Left forelimb (tissue), 1 donor: ENCODE data around the gene FRRS1L.
"Not testable (repeated sequence)": the region's sequence is repeated elsewhere in the genome, so short reads cannot be mapped to it uniquely, and the experiment has no call there.

ENCODE experiments used
- DNase-seq: peaks from one replicate; pipeline ENCODE4 v3.0.0-alpha.2; 2018; ENCODE audit warnings: low spot score

Gene FRRS1L

DNA sequence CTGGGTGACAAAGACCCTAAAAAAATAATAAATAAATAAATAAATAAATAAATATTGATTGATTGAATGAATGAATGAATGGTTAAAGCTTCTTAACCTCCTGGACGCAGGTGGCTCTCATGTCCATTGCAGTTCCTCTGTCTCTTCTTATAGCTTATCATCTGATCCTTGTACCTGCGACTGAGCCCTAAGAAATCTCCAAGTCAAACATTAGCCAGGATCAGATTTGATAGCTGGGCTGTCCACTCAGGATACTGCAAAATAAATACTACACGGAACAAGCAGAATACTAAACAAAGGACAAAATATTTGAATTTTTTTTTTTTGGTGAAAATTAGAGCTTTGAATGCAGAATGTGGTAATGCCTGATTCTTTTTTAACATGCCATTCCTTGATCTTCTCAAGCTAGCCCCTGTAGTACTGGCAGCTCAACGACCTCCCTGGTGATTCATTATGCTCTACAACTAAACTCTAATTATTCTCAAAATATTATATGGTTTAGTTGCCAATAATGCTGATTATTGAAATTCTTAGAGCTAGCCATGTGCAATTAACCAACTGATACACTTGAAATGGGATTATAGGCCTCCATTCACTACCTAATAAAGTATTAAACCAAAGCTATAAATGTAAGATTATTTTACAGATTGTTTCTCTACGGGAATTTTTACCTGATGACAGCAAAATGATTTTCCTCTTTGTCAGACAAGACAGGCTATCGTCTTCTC, 37.4 kb downstream of the FRRS1L start:
- DNase-seq: no peak

DNA sequence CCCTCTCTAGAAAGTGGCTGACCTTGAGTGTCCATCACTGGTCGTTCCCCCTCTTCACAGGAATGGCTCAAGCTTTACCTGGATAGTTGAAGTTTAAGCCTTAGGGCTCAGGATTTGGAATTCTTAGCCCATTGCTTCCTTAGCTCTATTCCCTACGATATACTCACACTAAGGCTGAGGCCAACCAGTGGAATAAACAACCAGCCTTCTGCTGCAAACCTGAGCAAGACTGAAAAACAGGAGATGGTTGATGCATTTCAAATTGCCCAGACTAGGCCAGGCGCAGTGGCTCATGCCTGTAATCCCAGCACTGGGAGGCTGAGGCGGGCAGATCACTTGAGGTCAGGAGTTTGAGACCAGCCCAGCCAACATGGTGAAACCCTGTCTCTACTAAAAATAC, 40.4 kb downstream of the FRRS1L start:
- not testable (repeated sequence) for DNase-seq

DNA sequence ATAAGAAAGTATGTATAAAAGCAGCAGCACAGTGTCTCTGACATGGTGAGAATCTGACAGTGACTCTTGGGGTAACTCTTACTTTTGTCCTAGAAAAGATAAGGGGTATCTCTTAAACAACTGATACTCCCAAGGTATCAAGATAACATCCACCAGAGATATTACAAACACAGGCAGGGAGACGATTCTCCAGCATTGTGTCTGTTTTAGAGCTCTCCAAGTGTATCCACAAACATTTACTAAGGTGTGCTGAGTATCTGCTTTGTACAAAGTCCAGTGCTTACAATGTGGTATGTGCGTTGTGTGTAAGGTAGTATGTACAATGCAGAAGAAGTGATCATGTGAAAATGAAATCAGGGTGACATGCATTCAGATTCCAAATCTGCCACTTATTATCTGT, 42.9 kb downstream of the FRRS1L start:
- no peak for DNase-seq

DNA sequence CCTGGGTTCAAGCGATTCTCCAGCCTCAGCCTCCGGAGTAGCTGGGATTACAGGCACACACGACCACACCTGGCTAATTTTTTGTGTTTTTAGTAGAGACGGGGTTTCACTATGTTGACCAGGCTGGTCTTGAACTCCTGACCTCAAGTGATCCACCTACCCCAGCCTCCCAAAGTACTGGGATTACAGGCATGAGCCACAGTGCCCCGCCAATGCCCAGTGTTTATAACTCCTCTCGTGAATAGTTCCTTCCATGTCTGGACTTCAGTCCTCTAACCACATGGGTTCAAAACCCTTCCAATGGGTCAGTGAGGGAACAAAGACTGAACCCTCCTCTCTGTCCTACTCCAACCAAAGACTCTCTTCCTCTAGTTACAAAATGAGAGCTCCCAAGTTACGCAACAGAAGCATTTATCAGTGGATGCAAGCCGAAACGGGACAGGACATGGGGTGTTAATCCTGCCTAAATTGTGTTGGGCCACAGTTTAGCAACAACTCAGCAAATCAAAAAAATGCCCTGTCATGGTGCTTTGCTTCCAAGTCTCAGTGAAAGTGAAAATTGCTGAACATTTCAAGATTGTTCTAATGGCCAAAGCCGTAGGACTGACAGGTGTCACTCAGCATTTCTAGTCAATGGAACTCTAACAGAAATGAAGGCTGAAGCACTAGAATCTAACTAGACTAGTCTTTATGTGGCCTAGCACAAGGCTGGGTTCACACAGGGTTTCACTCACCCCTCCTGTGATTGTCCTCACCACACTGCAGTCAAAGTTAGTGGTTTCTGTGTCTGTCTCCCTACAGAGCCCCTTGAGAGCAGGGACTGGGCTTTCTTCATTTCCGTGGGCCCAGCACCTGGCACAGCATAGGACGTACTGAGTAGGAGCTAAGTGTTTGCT, 44.1 kb downstream of the FRRS1L start:
- no peak for DNase-seq

DNA sequence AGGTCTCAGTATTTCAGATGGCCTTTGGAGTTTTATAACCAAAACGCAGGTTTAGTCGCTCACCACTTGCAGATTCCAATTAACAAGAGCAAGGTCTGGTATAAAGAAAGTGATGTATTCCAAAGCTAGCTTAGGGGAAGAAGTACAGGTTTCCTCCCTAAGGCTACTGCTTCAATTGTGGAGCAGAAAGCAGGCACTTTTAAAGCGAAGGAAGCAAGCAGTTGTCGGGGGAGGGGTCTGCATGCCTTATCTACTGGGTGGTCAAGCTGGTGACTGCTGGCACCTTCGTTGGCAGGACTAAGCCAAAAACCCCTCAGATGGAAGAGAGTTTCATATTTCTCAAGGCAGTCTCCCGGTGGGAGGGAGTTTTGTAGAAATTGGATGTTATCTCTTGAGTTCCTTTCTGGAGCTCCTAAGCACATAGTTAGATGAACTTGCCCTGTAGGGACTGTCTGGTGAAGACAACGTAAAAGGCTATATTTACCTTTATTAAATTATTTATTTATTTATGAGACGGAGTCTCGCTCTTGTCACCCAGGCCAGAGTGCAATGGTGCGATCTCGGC, 45.7 kb downstream of the FRRS1L start:
- no peak for DNase-seq

DNA sequence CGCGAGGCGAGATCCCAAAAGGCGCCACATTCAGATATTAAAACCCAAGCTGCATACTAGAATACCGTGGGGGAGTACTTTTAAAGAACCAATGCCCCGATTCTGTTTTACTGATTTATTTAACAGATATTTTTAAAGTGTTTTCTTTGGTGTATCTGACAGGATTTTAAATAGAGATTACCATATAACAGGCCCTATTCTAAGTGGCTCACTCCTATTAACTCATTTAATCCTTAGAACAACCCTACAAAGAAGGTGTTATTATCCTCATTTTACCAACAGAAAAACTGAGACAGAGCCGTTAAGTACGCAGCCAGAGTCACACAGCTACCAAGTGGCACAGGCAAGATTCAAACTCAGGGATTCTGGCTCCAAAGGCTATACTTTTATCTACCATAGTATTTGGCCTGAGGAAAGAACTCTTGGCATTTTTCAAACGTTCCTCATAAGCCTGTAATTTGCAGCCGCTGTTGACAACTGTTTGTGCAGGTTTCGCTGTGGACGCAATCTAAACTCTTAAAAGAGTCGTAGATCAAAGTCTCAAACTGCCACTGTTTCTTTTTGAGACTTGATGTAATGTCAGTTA, 46.8 kb downstream of the FRRS1L start:
- DNase-seq: no peak

DNA sequence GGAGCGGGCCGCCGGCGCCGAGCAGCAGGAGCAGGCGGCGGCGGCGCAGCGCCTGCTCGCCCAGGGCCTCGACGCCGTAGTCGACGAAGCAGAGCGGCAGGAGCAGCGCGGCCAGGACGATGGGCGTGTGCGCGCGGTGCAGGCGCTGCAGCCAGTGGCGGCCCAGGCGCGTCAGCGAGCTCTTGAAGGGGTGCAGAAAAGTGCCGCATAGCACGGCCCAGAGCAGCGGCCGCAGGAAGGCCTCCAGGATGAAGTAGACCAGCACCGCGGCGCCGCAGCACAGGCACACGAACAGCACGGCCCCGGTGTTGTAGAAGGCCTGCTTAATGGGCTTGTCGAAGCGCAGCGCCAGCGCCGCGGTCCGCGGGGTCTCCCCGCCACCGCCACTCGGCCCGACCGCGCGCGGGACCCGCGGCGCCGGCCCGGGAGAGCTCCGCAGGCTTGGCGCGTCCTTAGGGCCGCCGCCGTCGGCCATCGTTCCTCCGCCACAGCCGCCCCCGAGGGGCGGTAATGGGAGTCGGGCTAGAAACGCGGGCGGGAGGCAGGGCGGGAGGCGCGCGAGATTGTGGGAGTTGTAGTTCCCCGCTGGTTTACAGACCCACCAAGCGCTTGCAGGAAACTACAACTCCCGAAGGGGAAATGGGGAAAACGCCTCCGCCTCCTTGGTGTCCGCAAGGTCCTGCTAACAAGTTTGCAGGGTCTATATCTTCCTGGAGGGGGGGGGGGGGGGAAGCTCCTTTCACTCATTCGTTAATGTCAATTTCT, 47.4 kb downstream of the FRRS1L start, which contains the start of gene TMEM245:
Gene TMEM245, minus strand, starts transcription at position 509 of the 765 bp plus-strand sequence. Its CDS starts 34 bp downstream, at position 475.
- DNase-seq: peak; percentile 96

DNA sequence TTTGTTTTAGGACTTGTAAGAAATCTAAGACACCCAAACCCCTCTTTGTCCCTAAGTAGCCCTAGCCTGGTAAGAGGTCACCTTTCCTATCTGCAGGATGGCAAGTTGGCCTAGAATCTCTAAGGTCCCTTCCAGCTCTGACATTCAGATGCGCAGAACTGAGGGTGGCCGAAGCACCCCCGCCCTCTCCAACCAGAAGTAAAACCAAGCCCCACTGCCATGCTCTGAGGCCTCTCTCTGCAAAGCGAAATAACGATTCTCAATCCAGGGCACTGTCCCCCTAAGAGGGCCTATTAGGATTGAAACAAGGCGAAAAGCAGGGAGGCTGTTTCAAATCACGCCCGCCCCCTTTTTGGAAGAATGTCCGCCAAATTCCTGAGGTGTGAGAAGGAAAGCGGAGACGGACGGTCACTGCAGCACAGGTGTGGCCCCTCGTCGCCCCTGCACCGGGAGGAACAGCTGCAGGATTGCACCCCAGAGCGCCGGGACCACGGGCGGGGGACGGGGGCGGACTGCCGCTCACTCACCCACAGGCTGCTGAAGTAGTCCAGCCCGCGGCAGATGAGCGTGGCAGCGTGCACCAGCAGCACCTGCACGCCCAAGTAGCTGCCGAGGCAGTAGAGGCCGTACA, 48.1 kb downstream of the FRRS1L start:
- no peak for DNase-seq

DNA sequence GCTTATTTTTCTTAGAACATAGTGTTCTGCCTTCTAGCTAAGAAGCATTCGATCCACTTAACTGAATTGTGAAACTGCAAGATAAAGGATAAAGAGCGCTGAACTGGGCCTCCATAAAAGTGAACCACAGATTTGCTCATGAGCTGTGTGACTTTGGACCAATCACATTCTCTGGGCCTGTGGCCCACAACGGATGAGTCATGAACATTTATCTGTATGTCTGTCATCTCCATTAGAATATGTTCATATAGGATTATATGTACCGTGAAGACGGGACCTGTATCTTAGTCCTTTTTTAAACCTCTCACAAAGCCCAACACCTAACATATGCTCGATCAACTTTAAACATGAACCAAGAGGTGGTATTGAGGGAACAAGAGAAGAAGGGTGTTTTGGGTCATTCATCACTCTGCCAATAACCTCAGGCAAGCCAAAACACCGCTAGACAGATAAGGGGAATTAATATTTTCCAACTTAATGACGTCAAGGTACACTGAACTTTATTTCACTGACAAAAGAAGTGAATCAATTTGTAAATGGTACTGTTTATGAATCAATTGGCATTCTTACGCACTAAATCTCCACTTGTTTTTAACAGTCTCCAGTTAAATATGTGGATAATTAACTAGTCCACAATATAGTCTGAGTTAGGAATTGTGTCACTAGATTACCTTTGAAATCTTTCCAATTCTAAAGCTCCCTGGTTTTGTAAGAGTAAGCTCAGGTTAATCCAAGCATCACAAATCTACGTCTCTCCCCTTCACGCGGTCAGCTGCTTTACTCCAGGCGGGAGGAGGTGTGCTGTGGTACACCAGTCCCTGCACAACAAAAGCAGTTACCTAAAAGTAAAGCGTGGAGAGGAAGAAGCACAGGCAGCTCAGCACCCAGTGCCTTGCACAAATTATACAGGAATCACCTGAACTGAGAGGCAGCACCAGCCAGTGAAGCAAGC, 48.9 kb downstream of the FRRS1L start:
- no peak for DNase-seq

DNA sequence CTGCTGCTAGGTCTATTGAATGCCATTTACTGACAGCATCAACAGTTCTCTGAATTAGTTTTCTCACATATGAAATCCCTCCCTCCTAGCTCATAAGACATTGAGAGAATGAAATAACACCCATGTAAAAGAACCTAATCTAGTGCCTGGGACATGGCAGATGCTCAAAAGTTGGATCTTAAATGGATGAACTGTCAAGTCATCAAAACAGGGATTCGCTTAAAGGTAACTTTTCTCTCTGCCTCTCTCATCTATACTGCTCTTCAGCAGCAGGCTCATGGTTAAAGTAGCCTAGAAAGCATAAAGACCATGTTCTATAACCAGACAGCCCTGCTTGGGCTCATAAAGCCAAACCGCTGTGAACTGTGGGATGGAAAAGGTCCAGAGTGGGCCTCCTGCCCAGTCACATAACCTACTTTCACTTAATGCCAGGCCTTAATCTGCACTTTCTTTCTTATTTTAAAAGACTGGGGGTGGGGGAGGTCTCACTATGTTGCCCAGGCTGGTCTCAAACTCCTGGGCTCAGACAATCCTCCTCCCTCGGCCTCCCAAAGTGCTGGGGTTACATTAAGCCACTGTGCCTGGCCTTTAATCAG, 51.0 kb downstream of the FRRS1L start:
- no peak for DNase-seq

DNA sequence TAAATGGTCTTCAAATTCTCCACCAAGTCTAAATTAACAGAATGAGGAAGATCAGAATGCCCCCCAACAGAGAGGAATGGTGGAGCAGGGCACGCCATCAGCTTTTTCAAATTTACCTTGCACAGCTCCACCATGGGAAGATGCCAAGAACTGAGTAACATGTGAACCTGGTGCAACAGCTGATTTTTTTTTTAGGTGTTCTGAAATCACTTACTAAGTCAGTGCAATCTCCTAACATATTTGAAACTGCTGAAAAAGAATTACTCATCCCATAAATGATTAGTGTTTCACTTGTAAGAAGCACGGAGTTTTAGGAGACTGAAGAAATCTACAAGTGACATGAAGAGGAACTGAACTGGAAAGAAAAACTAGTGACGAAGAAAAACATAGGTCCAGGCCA, 52.4 kb downstream of the FRRS1L start:
- no peak for DNase-seq

DNA sequence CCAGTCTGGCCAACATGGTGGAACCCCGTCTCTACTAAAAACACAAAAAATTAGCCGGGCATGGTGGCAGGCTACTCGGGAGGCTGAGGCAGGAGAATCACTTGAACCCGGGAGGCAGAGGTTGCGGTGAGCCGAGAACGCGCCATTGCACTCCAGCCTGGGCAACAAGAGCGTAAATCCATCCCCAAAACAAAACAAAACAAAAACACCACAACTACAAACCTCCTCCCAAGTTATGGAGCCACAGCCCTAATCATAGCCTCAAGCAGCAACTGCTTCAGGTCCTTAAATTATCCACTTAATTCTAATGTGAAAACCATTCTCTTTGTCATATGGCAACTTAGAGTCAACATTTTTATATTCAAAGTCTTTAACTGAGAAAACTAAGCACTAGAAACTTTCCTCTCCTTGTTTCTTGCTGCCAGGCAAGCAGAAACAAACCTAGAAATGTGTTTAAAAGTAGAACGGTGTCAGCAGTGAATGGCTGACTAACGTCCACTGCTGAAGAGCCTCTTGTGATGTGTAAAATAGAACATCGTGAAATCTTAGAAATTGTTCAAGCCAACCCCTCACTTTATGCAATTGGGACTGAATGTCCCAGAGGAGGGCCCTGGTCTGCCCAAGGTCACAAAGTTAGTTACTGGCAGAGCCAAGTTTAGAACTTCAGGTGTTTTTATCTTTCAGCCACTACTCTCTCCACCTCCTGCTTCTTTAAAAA, 53.0 kb downstream of the FRRS1L start:
- no peak for DNase-seq

DNA sequence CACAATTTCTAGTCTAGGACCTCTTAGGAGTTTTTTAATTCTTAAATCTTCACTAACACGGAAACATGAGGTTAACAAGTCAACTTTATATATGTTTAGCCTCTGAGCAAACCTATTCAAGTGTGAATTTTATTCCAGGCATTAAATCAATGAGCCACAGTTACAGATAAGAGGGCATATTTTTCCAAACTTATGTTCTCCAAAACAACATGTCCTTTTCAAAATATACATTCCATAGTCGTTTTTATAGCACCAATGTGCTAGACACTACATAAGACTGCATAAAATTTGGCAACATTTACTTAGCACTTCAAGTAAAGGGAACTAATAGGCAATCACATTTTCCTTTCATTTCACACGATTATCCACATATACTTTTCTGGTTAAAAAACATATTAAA, 53.8 kb downstream of the FRRS1L start:
- no peak for DNase-seq

DNA sequence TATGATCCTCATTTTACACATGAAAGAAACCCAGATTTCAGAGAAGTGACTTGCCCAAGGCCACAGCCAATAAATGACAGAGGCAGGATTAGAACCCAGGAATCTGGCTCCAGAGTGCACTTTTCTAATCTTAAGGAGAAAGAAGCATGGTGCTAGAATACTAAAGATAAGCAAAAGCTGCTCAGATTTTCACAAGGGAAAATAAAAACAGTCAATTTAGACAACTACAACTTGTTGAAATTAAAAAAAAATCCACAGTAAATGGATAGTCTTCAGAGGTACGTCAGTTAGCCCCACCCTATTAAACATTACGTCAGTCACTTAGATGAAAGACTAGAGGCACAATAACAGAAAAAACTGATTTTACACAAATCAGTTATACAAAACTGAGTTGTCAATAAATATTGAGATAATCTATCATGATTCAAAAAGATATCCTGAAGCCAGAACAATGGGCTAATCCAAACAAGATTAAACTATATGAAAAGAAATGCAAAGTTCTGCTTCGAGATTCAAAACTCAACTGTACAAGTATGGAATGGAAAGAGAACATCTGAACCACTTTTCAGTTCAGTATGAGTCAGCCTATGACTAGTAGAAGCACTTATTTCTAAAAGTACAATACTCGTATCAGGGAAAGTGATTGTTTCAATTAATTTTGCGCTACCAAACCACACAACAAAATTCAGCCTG, 56.6 kb downstream of the FRRS1L start:
- no peak for DNase-seq

DNA sequence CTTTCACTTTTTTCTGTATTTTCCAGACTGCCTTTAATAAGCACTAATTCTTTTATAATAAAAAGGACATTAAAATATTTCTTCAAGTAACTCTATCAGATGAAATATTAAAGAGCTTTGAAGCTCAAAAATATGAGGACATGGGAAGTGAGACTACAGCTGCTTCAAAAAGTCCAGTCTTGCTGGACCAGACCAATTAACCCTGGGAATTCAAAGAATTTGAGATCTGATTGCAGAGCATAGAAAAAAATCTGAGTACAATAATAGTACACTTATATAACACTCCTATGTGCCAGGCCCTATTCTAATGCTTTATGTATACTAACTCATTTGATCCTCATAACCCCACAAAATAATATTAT, 57.1 kb downstream of the FRRS1L start:
- no peak for DNase-seq

DNA sequence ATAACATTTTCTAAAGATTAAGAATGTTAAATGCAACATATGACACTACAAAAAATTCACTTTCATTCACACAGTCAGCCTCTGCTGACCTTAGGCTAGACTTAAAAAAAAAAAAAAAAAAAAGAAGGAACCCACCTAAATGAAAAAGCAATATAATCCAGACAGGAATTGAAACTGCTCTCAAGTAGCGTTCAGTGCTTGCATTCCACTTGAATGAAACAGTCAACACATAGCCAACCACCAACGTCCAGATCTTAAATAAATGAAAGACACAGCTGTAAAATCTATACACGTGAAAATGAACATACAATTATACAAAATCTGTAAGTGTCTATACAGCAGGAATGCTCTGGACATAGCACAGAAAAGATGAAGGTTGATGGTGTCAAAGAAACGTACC, 58.7 kb downstream of the FRRS1L start:
- DNase-seq: no peak

DNA sequence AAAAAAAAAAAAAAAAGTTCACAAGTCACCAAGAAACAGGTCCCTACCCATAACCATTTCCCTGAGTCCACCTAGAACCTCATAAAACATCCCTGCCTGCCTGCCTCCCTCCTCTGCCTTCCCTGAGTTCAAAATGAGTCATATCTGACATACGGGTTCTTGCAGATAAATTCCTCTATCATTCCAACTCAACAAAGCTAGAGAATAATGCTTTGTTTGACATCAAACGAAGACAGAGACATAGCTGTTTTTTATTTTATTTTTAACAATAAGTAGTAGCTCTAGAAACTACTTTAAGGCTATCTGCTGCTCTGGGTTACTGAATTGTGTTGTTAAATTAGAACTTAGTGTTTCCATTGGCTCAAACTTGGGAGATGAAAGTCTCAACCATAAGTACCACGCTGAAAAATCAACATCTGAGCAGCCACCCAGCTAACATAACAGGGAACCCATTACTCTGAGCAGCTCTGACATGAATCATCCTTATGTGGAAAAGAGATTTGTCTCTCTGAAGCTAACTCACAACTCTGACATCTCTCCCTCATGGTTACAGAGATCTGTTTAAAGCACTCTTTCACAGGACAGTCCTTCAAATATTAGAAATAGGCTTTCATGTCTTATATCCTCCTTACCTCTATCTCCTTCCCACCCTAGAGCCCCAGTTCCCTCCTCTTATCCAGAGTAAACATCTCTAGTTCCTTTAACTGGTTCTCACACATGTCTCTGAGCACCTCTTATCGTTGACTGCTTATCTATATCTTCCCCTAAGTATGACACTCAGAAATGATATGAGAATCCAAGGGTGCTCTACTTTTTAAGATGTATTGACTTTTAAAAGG, 59.4 kb downstream of the FRRS1L start:
- DNase-seq: no peak

DNA sequence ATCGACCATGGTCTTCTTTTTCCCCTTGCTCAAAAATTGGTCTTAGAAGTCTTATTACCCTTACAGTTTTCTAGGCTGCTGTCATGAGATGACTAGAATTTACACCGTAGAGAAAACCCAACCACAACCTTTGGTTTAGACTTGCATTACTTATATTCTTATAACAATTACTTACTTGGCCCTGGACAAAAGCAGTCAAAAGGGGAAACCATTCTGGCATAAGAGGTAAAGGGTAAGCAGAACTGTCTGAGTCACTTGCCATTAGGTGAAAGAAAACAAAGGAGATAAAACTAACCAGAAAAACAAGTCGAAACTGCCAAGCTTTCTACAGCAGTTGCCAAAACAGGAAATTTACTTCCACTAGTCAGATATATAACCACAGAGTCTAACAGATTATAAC, 65.2 kb downstream of the FRRS1L start:
- no peak for DNase-seq
